ENCODE results near the gene GRID2.

DNA sequence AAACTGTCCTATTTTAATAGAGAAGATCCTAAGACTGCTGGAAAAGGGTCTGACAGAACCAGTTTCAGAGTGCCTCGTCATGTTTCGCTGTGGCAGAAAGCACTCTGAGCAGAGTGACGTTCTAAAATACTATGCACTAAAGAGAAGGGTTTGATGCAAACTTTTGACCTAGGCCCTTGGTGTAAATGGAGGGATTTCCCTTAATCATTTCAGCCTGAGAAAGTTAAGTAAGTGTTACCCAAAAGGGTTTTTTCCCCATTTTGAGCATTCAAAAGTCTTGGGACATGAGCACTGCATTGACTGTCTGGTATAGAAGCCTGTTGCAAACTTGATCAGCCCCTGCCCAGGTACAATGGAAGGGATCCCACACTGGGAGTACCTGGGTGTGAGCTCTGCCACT, 1367.3 kb downstream of the GRID2 start:
- TF ChIP-seq POLR2A (IDR thresholded peaks at IDR 0.05; ENCODE audit: low read depth, low read length) (no peak), RCOR1 (IDR thresholded peaks at IDR 0.05; ENCODE audit: insufficient replicate concordance, low read length) (no peak), SMC3 (IDR thresholded peaks at IDR 0.05; ENCODE audit: low read depth, low read length) (no peak), RFX5 (IDR thresholded peaks at IDR 0.05; ENCODE audit: low read depth, low read length) (no peak), MAFK (IDR thresholded peaks at IDR 0.05; ENCODE audit: low read depth, low read length) (no peak), CHD1 (IDR thresholded peaks at IDR 0.05; ENCODE audit: low read depth, low read length) (no peak), MAZ (IDR thresholded peaks at IDR 0.05; ENCODE audit: borderline replicate concordance, low read depth, low read length) (no peak), CEBPB (IDR thresholded peaks at IDR 0.05; ENCODE audit: low read depth, low read length) (no peak), RAD21 (IDR thresholded peaks at IDR 0.05; ENCODE audit: low read length) (no peak), FOS (IDR thresholded peaks at IDR 0.05; ENCODE audit: low read depth, low read length) (no peak)
- TF ChIP-seq, protein P1, sequence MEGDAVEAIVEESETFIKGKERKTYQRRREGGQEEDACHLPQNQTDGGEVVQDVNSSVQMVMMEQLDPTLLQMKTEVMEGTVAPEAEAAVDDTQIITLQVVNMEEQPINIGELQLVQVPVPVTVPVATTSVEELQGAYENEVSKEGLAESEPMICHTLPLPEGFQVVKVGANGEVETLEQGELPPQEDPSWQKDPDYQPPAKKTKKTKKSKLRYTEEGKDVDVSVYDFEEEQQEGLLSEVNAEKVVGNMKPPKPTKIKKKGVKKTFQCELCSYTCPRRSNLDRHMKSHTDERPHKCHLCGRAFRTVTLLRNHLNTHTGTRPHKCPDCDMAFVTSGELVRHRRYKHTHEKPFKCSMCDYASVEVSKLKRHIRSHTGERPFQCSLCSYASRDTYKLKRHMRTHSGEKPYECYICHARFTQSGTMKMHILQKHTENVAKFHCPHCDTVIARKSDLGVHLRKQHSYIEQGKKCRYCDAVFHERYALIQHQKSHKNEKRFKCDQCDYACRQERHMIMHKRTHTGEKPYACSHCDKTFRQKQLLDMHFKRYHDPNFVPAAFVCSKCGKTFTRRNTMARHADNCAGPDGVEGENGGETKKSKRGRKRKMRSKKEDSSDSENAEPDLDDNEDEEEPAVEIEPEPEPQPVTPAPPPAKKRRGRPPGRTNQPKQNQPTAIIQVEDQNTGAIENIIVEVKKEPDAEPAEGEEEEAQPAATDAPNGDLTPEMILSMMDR (conservative IDR thresholded peaks at IDR 0.05; ENCODE audit: low read depth, low read length): no peak
- TF ChIP-seq, protein P2, sequence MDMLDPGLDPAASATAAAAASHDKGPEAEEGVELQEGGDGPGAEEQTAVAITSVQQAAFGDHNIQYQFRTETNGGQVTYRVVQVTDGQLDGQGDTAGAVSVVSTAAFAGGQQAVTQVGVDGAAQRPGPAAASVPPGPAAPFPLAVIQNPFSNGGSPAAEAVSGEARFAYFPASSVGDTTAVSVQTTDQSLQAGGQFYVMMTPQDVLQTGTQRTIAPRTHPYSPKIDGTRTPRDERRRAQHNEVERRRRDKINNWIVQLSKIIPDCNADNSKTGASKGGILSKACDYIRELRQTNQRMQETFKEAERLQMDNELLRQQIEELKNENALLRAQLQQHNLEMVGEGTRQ (IDR thresholded peaks at IDR 0.05; ENCODE audit: low read depth, low read length): no peak
